Tibial artery (tissue), 4 donors: Measurements from ENCODE around the gene RHOA.

Experiments used
- DNase-seq, 2 donors: peaks; one replicate each; pipeline ENCODE4 v3.0.0-alpha.2; 2019
- H3K27ac ChIP-seq, 2 donors: fragments of 200-600 bp; sonication (generic) in 1 of 2; 1 replicate in 1 of 2; 2 replicates in 1 of 2; pipeline ENCODE4 v1.5.1; 2018 to 2019; ENCODE audit warnings: mild to moderate bottlenecking in 1 of 2
- H3K27me3 ChIP-seq, 2 donors: fragments of 200-600 bp; sonication (generic) in 1 of 2; one replicate each; pipeline versions ENCODE4 v1.5.1 to v1.6.0; 2016 to 2019
- H3K36me3 ChIP-seq, 3 donors: fragments of 200-600 bp; sonication (generic) in 2 of 3; one replicate each; pipeline ENCODE4 v1.5.1; 2016 to 2019; ENCODE audit warnings: mild to moderate bottlenecking in 2 of 3
- H3K4me1 ChIP-seq, 4 donors: fragments of 200-600 bp; sonication (generic) in 2 of 4; 1 replicate in 3 of 4; 2 replicates in 1 of 4; pipeline ENCODE4 v1.5.1; 2016 to 2019
- H3K4me3 ChIP-seq, 2 donors: fragments of 200-600 bp; sonication (generic) in 1 of 2; 1 replicate in 1 of 2; 2 replicates in 1 of 2; pipeline ENCODE4 v1.5.1; 2018 to 2019; ENCODE audit warnings: mild to moderate bottlenecking in 2 of 2
- H3K9me3 ChIP-seq, 3 donors: fragments of 200-600 bp; sonication (generic) in 1 of 3; one replicate each; pipeline ENCODE4 v1.5.1; 2016 to 2019
- CTCF ChIP-seq, 2 experiments: fragments of 200-600 bp in 1 of 2; fragments of 450-650 bp in 1 of 2; IDR thresholded peaks; one replicate each; pipeline ENCODE4 v1.5.1; 2017 to 2019; ENCODE audit warnings: antibody characterized with exemption in 2 of 2, mild to moderate bottlenecking in 1 of 2, moderate library complexity in 1 of 2
- intact Hi-C: fragments of 100-400 bp; cut with DNase I; formaldehyde crosslinking; loops from one replicate; pipeline ENCODE4 v1.15.0; 2023; ENCODE audit warnings: low total_unique reads

Gene RHOA

GRCh38 chr3:49454458-49454857 is 42.7 kb upstream of the RHOA start:
- H3K4me1 ChIP-seq, result peaks cover 0 to 21% (median 10%) of the 10 kb centered on the region in 4 donors
- intact Hi-C loops, result loop anchor here (5.0 kb wide), 1 partner anchor 282 kb away; the partner anchor contains the start of gene KLHDC8B
- no peaks in the 10 kb centered on the region for H3K36me3 ChIP-seq
- no peak for DNase-seq
- no peaks in the 10 kb centered on the region for H3K27me3 ChIP-seq
- H3K9me3 ChIP-seq, result no peaks in the 10 kb centered on the region
- TF ChIP-seq CTCF (IDR thresholded peaks at IDR 0.05), result peak; percentile 13 to 20
- H3K4me3 ChIP-seq, result no peak overlapping the region
- peak overlapping the region in 1 of 2 donors; percentile 63 for H3K27ac ChIP-seq

- Histone ChIP-seq H3K9me3 (no peaks in the 10 kb centered on the region), H3K27me3 (no peaks in the 10 kb centered on the region), H3K27ac (no peak overlapping the region), H3K4me3 (no peak overlapping the region), H3K36me3 (no peaks in the 10 kb centered on the region), H3K4me1 (peaks cover 0 to 24% (median 10%) of the 10 kb centered on the region in 4 donors)
- intact Hi-C loops, result loop anchor here (5.0 kb wide), 1 partner anchor 281 kb away; the partner anchor contains the start of gene KLHDC8B
- no peak for TF ChIP-seq CTCF (IDR thresholded peaks at IDR 0.05)
- no peak for DNase-seq
These were observed 41.8 kb upstream of the RHOA start for GRCh38 chr3:49453621-49454020.

- no peak for TF ChIP-seq CTCF (IDR thresholded peaks at IDR 0.05)
- Histone ChIP-seq H3K4me3 (no peak overlapping the region), H3K4me1 (peaks cover 0 to 16% (median 6%) of the 10 kb centered on the region in 4 donors), H3K36me3 (no peaks in the 10 kb centered on the region), H3K27me3 (no peaks in the 10 kb centered on the region), H3K27ac (peak overlapping the region in 1 of 2 donors; percentile 80), H3K9me3 (no peaks in the 10 kb centered on the region)
- intact Hi-C loops, result loop anchor here (5.0 kb wide), 1 partner anchor 103 kb away; the partner anchor contains the start of gene USP4
- no peak for DNase-seq
These were observed 33.6 kb upstream of the RHOA start for GRCh38 chr3:49445391-49445790.

- Histone ChIP-seq H3K4me3 (no peak overlapping the region), H3K27ac (no peak overlapping the region), H3K36me3 (no peaks in the 10 kb centered on the region), H3K4me1 (peaks cover 0 to 4% (median 0%) of the 10 kb centered on the region in 4 donors), H3K27me3 (no peaks in the 10 kb centered on the region), H3K9me3 (no peaks in the 10 kb centered on the region)
- intact Hi-C loops, result no loop called here
- no peak for DNase-seq
- TF ChIP-seq CTCF (IDR thresholded peaks at IDR 0.05), result no peak
These were observed 23.0 kb upstream of the RHOA start for GRCh38 chr3:49434731-49435130.

DNA sequence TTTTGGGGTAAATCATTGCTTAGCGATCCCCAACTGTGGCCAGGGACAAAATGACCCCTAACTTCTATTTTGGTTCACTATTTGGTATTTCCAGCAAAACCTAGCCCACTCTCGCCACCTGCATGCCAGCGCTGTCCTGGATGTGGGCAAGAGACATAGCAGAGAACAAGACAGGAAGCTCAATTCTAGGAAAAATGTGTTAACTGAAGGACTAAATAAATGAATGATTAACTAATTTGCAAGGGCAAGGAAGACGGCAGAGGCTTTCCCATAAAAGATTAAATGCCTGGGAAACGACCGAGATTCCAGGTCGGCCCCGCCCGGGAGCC is 16.9 kb upstream of the RHOA start:
- TF ChIP-seq CTCF (IDR thresholded peaks at IDR 0.05), result no peak
- Histone ChIP-seq H3K4me3 (peak overlapping the region; percentile 55 to 59), H3K36me3 (peaks cover 0 to 22% (median 17%) of the 10 kb centered on the region in 3 donors), H3K9me3 (no peaks in the 10 kb centered on the region), H3K27me3 (no peaks in the 10 kb centered on the region), H3K4me1 (peaks cover 0 to 12% (median 4%) of the 10 kb centered on the region in 4 donors), H3K27ac (peak overlapping the region; percentile 80 to 88)
- intact Hi-C loops, result no loop called here
- no peak for DNase-seq

DNA sequence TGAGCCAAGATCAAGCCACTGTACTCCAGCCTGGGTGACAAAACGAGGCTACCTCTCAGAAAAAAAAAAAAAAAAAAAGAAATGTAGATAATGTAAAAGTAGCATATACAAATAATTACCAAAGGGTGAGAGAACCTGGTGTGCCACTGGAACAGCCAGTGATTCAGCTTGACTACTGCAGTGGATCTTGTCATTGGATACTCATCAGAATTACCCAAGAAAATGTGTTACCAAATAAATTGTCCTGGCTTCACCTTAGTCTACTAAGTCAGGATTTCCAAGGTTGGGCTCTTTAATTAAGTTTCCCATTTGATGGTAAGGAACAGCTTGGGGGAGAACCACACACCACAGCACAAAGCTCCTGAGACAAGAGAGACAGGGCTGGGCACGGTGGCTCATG is 15.8 kb upstream of the RHOA start:
- H3K36me3 ChIP-seq, result peaks cover 0 to 22% (median 17%) of the 10 kb centered on the region in 3 donors
- no peak overlapping the region for H3K27ac ChIP-seq
- no peaks in the 10 kb centered on the region for H3K27me3 ChIP-seq
- TF ChIP-seq CTCF (IDR thresholded peaks at IDR 0.05), result no peak
- H3K4me1 ChIP-seq, result peaks cover 0 to 20% (median 7%) of the 10 kb centered on the region in 4 donors
- intact Hi-C loops, result no loop called here
- H3K9me3 ChIP-seq, result no peaks in the 10 kb centered on the region
- no peak for DNase-seq
- H3K4me3 ChIP-seq, result no peak overlapping the region
